Activated CD8-positive, alpha-beta memory T cell treated with anti-CD3 and anti-CD28 coated beads for 1 hour (primary cell): ENCODE data around the gene STXBP4.

Experiments used
- DNase-seq, 2 donors: peaks; one replicate each; pipeline ENCODE4 v3.0.0-alpha.2; 2020; ENCODE audit warnings: low read depth in 1 of 2; ENCODE audit errors: extremely low read depth in 1 of 2

Gene STXBP4

GRCh38 chr17:54969658-54970572 lies 1.4 kb downstream of the STXBP4 start:
- no peak for DNase-seq

- no peak for DNase-seq
Observed at GRCh38 chr17:54971147-54971546, 2.6 kb downstream of the STXBP4 start.

- DNase-seq: no peak
Observed at GRCh38 chr17:54971901-54972300, 3.3 kb downstream of the STXBP4 start.

GRCh38 chr17:54972406-54973138 lies 4.0 kb downstream of the STXBP4 start:
- DNase-seq: no peak

- no peak for DNase-seq
Observed at GRCh38 chr17:54974759-54975158, 6.2 kb downstream of the STXBP4 start.

- DNase-seq: no peak
Observed at GRCh38 chr17:54976316-54976715, 7.8 kb downstream of the STXBP4 start.

GRCh38 chr17:54977744-54978143 lies 9.2 kb downstream of the STXBP4 start:
- no peak for DNase-seq

GRCh38 chr17:54979657-54980056 lies 11.1 kb downstream of the STXBP4 start:
- DNase-seq: no peak

GRCh38 chr17:54980375-54980774 lies 11.8 kb downstream of the STXBP4 start:
- DNase-seq: no peak

- no peak for DNase-seq
Observed at GRCh38 chr17:54982399-54982798, 13.8 kb downstream of the STXBP4 start.

GRCh38 chr17:54983260-54983659 lies 14.7 kb downstream of the STXBP4 start:
- no peak for DNase-seq

GRCh38 chr17:54985476-54985875 lies 16.9 kb downstream of the STXBP4 start:
- no peak for DNase-seq

- no peak for DNase-seq
Observed at GRCh38 chr17:54990118-54990517, 21.6 kb downstream of the STXBP4 start.

- no peak for DNase-seq
Observed at GRCh38 chr17:54991567-54991966, 23.0 kb downstream of the STXBP4 start.

- DNase-seq: no peak
Observed at GRCh38 chr17:54992797-54993639, 24.5 kb downstream of the STXBP4 start.

- DNase-seq: no peak
Observed at GRCh38 chr17:54996441-54996840, 27.9 kb downstream of the STXBP4 start.

- DNase-seq: no peak
Observed at GRCh38 chr17:55002458-55002857, 33.9 kb downstream of the STXBP4 start.

- no peak for DNase-seq
Observed at GRCh38 chr17:55004484-55004883, 35.9 kb downstream of the STXBP4 start.

GRCh38 chr17:55005520-55005919 lies 37.0 kb downstream of the STXBP4 start:
- DNase-seq: no peak

- DNase-seq: no peak
Observed at GRCh38 chr17:55023626-55024025, 55.1 kb downstream of the STXBP4 start.

GRCh38 chr17:55037828-55038227 lies 69.3 kb downstream of the STXBP4 start:
- DNase-seq: no peak
